Epithelial cell of proximal tubule (primary cell): Measurements from ENCODE around the gene NISCH. TPM values are rescaled to one million over a fixed set of nuclear protein-coding genes. Genes with fewer than 3 reads are reported as not detected.

Experiments used
- DNase-seq: peaks from one replicate; pipeline ENCODE4 v3.0.0-alpha.2; 2011; ENCODE audit warnings: low read depth
- H3K4me3 ChIP-seq: 2 replicates; pipeline ENCODE4 v1.5.1; 2011; ENCODE audit warnings: low read depth, mild to moderate bottlenecking, low read length
- total RNA-seq: library from RNA; depleted of rRNA; stranded (reverse); fragments of >200 nt; gene quantifications from 2 replicates; pipeline ENCODE4 v1.2.3, GENCODE V29; 2015
- TF ChIP-seq, protein P1 (sequence below): conservative IDR thresholded peaks from 2 replicates; pipeline ENCODE4 v1.5.1; 2012; ENCODE audit warnings: low read depth, mild to moderate bottlenecking, low read length

NISCH gene
- total RNA-seq, 1 donor from 2014 or later, result 40.8 TPM

DNA sequence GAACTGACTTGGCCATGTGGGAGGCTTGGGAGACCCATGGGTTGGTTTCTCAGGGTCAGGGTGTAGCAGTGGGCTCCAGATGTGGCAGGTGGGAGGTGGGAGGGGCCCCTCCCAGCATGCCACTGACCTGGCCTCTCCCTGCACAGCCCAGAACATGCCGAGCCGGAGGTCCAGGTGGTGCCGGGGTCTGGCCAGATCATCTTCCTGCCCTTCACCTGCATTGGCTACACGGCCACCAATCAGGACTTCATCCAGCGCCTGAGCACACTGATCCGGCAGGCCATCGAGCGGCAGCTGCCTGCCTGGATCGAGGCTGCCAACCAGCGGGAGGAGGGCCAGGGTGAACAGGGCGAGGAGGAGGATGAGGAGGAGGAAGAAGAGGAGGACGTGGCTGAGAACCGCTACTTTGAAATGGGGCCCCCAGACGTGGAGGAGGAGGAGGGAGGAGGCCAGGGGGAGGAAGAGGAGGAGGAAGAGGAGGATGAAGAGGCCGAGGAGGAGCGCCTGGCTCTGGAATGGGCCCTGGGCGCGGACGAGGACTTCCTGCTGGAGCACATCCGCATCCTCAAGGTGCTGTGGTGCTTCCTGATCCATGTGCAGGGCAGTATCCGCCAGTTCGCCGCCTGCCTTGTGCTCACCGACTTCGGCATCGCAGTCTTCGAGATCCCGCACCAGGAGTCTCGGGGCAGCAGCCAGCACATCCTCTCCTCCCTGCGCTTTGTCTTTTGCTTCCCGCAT is 31.8 kb downstream of the NISCH start:
- no peak for DNase-seq

DNA sequence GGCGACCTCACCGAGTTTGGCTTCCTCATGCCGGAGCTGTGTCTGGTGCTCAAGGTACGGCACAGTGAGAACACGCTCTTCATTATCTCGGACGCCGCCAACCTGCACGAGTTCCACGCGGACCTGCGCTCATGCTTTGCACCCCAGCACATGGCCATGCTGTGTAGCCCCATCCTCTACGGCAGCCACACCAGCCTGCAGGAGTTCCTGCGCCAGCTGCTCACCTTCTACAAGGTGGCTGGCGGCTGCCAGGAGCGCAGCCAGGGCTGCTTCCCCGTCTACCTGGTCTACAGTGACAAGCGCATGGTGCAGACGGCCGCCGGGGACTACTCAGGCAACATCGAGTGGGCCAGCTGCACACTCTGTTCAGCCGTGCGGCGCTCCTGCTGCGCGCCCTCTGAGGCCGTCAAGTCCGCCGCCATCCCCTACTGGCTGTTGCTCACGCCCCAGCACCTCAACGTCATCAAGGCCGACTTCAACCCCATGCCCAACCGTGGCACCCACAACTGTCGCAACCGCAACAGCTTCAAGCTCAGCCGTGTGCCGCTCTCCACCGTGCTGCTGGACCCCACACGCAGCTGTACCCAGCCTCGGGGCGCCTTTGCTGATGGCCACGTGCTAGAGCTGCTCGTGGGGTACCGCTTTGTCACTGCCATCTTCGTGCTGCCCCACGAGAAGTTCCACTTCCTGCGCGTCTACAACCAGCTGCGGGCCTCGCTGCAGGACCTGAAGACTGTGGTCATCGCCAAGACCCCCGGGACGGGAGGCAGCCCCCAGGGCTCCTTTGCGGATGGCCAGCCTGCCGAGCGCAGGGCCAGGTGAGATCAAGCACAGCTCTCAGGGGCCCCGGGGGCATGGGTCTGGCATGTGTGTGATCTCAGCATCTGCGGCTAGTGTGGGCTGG is 32.6 kb downstream of the NISCH start:
- TF ChIP-seq, protein P1, sequence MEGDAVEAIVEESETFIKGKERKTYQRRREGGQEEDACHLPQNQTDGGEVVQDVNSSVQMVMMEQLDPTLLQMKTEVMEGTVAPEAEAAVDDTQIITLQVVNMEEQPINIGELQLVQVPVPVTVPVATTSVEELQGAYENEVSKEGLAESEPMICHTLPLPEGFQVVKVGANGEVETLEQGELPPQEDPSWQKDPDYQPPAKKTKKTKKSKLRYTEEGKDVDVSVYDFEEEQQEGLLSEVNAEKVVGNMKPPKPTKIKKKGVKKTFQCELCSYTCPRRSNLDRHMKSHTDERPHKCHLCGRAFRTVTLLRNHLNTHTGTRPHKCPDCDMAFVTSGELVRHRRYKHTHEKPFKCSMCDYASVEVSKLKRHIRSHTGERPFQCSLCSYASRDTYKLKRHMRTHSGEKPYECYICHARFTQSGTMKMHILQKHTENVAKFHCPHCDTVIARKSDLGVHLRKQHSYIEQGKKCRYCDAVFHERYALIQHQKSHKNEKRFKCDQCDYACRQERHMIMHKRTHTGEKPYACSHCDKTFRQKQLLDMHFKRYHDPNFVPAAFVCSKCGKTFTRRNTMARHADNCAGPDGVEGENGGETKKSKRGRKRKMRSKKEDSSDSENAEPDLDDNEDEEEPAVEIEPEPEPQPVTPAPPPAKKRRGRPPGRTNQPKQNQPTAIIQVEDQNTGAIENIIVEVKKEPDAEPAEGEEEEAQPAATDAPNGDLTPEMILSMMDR, result no peak
- no peak overlapping the region for H3K4me3 ChIP-seq
- DNase-seq, result no peak

More for the DNA sequence above, 31.8 kb downstream of the NISCH start:
- TF ChIP-seq, protein P1, result no peak
- H3K4me3 ChIP-seq, result no peak overlapping the region

DNA sequence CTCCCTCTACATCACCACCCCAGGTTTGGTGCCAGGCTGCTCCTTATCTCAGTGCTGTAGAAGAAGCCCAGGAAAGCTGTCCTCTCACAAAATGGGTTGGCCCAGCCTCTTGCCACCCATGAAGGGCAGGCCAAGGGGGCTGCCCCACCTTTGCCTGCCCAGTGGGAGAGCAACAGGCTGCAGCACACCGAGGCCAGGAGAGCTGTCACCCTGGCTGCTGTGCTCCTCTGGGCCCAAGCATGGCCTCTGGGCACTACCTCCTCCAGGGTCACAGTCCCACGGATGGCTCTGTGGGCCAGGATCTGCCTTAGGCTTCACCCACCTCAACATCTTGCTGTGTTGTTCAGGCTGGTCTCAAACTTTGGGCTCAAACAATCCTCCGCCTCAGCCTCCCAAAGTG is 33.3 kb downstream of the NISCH start:
- TF ChIP-seq, protein P1, result no peak
- DNase-seq, result no peak
- no peak overlapping the region for H3K4me3 ChIP-seq

DNA sequence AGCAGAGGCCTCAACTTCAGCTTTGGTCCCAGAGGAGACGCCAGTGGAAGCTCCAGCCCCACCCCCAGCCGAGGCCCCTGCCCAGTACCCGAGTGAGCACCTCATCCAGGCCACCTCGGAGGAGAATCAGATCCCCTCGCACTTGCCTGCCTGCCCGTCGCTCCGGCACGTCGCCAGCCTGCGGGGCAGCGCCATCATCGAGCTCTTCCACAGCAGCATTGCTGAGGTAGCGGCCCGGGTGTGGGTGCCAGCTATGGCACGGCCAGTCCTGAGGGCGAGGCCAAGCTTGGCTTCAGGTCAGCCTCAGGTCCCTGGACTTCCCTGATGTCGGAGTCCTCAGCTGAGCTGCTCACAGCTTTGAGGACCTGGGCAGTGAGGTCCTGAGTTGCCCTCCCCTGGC is 34.0 kb downstream of the NISCH start:
- no peak for DNase-seq
- H3K4me3 ChIP-seq, result no peak overlapping the region
- TF ChIP-seq, protein P1, result no peak

DNA sequence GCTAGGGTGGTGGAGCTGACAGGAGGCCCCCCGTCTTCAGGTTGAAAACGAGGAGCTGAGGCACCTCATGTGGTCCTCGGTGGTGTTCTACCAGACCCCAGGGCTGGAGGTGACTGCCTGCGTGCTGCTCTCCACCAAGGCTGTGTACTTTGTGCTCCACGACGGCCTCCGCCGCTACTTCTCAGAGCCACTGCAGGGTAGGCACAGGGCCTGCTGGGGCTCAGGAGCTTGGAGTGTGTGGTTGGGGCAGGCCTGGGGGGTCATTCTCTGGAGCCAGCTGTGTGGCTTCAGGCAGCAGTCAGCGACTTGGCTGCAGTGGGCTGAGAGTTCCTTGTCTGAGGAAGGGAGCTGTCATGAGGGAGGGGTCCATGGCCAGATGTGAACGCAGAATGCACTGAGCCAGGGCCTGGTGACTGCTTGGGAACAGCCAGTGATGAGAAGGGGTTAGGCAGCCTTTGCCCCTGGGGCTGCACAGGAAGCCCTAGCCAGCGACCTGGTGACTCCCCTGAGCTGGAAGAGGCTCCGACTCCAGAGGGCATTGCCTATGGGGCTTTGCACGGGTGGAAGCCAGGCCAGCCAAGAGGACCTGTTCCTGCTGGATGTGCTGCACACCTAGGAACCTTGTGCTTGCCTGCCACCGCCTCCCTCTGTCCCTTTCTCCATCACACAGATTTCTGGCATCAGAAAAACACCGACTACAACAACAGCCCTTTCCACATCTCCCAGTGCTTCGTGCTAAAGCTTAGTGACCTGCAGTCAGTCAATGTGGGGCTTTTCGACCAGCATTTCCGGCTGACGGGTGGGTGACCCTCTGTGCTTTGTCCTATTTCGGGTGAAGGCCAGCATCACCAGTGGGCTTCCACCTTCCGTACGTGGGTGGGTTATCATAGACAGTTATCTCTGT is 34.9 kb downstream of the NISCH start:
- TF ChIP-seq, protein P1, result no peak
- DNase-seq, result no peak
- no peak overlapping the region for H3K4me3 ChIP-seq

DNA sequence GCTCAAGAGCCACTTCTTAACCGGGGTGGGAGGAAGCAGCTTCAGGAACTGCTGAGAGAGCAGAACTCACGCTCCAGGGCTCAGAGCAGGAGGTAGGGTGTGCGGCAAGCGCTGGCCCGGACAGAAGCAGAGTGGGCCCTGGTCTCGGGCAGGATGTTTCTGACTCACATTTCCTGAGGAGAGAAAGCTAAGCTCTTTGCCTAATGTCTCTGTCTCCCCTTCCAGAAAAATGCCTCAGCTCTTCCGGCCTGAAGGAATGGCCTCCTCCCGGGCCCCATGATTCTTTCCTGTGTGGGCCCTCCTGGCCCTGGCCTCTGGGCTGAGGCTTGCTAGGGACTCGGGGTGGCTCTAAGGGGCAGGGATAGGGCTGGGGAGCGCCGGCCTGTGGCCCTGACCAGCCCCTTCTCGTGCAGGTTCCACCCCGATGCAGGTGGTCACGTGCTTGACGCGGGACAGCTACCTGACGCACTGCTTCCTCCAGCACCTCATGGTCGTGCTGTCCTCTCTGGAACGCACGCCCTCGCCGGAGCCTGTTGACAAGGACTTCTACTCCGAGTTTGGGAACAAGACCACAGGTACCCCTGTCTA is 35.6 kb downstream of the NISCH start:
- TF ChIP-seq, protein P1, result no peak
- no peak for DNase-seq

More for the DNA sequence above, 35.6 kb downstream of the NISCH start:
- H3K4me3 ChIP-seq, result no peak overlapping the region
